SIG-M5 treated with dmso at 0.1 percent for 504 hours (cell line): Measurements from ENCODE around the gene MISP3.
A peak's percentile ranks its signal among the peaks of the same experiment; 100 is the strongest.

ENCODE experiments used
- DNase-seq: peaks from one replicate; lab custom pipeline; 2025; ENCODE audit not compliant: unreplicated experiment; lab: John Stamatoyannopoulos, UW

Gene MISP3

DNA sequence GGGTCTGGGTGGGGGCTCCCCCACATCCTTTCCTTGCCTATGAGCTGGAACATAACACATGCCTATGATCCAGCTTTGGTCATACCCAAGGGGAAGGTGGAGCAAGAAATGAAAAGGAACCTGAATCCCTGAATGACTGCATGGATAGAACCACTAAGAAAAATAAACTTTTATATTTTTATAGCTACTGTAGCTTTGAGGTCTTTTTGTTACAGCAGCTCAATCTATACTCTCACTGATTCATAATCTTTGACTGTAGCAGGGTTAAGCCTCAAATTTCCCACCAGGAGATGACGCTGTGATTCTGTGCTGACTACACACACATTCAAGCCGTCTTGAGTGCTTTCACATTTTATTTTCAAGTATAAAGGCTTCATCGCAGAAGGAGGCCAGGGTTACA is 19.6 kb upstream of the MISP3 start:
- no peak for DNase-seq

DNA sequence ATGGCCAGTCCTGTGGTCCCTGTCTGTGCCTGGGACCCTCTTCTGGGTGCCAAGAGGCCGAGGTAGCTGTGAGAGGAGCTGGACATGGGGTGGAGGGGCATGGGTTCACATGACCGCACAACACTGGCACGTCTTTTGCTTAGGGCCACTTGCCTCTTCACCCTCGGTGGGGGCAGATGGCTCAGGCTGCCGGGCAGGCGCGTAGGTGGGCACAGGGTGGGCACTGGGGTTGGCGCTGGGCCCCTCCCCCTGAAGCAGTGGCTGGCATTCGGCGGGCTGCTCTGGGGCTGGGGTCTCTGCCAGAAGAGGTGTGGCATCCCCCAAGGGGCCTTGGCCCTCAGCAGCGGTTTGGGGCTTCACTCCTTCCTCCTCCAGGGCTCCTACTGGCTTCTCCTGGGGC is 19.1 kb upstream of the MISP3 start:
- DNase-seq = no peak

DNA sequence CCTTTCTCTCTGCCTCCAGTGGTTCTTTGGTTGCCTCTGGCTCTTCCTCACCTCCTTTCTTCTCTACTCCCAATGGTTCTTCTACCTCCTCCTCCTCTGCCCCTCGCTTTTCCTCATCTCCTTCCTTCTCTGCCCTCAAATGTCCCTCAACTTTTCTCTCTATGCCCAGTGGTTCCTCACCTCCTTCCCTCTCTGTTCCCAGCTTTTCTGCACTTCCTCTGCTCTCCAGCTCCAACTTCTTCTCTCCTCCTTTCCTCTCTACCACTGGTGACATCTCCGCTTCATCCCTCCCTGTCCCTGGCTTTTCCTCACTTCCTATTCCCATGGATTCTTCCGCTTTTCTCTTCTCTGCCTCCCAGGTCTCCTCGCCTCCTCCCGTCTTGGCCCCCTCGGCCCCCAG is 18.5 kb upstream of the MISP3 start:
- no peak for DNase-seq

DNA sequence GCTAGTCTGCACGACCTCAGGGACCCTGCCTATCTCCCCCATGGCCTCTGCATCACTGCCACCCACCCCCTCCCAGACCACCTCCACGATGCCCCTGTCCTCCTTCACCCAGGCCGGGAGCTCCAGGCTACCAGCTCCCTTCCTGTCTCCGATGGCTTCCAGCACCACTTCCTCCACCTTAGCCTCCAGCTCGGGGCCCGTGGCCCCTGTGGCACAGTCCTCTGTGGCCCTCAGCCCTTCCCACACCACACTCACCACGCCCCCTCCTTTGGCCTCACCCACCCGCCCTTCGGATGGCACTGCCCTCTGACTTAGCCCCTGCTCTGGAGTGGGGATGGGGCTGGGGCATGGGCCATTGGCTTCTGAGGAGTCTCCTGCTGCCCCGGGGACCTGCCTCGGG is 17.9 kb upstream of the MISP3 start:
- DNase-seq = no peak

DNA sequence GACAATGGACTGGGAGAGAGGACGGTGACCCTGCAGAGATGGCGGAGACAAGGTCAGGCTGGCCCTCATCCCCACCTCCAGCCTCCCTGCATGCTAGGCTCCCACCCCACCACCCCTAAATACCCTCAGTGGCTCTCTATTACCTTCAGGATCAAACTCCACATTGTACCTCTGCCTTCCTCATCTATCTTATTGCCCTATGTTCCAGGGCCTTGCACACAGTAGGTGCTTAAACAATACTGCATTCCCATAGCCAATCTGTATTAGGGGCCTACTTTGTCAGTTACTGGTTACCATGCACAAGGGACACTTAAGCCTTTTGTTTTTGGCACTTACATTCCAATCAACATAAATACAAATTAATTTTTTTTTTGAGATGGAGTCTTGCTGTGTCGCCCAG is 17.2 kb upstream of the MISP3 start:
- no peak for DNase-seq

DNA sequence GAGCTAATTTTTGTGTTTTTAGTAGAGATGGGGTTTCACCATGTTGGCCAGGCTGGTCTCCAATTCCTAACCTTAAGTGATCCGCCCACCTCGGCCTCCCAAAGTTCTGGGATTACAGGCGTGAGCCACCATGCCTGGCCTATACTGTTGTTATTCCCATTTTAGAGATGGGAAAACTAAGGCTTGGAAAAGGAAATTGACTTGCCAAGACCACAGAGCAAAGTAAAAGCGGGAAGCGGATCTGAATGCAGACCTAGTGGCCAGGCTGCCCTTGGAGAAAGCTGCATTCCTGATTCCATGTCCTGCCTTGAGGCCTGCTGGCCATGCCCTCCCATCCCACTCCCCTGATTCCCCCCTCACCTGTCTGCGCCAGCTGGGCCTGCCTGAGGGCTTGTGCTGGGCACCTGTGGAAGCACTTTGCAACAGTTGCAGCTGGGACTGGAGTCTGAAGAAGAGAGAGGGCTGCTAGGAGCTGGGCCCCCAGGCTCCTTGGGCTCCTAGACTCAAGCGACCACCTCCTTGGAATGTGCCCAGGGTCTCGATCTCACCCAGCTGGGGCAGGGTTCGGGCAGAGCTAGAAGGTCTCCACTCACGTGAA is 16.4 kb upstream of the MISP3 start:
- DNase-seq = no peak

DNA sequence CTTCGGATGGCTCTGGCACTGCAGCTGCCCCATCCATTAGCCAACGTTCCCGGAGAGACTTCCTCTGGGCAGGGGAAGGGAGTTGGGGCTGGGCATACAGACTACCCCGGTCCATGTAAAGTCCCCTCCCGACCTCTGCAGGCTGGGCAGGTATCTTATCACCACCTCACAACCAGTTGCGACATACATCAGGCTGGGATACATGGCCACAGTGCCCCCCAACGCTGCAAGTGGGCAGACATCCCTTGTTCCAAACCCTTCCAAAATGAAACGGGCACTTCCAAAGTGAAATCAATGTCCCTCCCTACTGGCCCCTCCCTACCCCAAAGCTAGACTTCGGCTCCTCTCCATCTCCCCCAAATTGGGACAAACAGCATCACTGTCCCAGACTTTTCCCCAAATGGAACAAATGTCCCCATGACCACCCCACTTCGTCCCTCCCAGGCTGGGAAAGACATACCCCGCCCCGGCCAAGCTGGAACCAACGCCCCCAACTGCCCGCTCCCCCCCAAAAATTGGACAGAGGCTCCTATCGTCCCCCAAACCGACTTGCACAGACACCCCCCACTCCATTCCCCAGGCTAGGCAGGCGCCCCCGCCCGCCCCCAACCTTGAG is 15.7 kb upstream of the MISP3 start:
- no peak for DNase-seq

DNA sequence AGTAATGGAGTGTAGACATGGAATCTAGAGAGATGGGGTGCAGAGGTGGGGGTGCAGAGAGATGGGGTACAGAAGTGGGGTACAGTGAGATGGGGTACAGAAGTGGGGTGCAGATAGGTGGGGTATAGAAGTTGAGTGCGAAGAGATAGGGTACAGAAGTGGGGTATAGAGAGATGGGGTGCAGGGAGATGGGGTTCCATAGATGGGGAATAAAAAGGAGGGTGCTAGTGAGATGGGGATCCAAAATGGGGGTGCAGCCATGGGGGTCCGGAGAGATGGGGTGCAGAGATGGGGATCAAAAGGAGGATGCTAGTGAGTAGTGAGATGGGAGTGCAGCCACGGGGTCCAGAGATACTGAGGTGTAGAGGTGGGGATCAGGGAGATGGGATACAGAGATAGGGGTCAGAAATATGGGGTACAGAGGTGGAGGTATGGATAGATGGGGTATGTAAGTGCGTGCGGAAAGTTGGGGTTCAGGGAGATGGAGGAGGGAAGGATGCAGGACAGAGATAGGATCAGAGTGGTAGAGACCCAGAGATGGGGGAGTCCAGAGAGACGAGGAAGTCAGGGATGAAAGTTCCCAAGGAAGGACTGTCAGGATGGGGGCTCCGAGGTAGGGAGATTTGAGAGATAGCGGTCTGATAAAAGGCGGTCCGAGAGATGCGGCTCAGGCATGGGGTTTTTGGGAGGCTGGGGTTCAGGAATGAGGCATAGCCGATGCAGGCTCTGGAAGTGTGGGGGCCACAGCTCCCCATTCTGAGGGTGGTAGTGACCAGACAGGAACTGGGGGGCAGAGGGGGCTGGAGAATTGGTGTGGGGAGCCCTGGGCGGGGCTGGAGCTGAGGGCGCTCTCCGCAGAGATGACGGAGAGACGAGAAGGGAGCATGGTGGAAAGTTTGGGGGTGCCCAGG is 14.1 kb upstream of the MISP3 start:
- no peak for DNase-seq

DNA sequence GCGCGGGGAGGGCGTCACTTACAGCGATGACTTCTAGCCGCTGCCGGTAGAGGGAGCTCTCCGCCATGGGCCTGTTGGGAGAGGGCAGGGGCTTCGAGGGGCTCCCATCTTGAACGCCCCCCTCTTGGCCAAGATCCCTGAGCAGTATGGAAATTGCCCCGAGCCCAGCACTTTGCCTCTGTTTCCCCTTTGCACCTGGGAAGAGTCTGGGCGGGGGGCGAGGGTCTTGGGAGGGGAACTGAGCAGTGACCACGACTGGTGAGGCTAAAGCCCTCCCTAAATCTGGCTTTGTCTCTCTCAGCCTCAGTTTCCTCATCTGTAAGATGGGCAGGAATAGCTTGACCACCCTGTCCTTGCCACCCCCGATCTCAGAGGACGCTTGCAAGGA is 13.5 kb upstream of the MISP3 start:
- DNase-seq = no peak

DNA sequence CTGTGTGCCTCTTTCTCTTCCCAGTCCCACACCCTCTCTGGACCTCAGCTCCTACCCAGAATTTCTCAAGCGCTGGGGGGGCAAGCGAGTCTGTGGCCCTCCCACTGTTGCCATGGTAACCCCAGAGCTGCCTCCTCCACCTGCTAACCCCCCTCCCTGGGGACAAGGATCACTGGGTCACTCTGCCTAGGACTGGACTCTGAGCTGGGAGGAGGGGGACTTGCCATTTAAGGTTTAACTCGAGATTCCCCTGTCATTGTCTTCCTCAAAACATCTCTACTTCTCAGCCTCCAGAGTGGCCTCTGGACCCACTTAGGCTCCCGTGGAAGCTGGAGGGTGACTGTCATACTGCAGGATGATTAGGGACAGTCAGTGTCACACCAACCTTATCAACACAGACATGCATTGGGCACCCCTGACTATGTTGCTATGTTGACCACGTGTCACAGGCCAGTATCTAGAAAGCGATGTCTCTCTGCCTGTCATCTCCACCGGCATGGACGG is 12.9 kb upstream of the MISP3 start:
- DNase-seq = no peak

DNA sequence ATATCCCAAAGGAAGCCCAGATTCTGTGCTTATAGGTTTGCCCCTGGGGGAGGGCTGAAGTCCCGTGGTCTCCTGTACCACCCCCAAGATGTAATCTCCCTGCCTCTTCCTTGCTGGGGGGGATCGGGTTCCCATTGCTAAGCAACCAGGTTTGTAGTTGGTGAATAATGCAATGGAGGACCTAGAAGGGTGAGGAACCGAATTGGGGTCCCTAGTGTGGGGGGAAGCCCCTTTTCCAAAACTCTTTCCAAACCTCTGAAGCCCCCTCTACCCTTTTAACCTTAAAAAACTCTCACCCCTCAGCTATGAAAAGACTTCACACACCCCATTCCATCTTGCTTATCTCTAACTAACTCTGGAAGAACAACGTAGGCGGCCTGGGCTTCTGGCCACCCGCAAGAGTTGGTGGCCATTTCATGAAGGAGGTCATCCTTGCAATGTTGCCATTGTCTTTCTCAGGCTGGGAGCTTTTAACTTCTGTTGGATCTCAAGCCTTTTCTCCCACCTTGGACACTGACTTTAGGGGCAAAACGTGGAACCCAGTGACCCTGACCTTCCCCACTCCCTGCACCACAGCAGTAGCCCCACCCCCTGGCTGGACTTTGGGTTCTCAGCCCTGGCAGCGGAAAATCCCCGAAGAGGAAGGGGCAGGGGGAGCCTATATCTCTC is 11.4 kb upstream of the MISP3 start:
- DNase-seq = no peak

DNA sequence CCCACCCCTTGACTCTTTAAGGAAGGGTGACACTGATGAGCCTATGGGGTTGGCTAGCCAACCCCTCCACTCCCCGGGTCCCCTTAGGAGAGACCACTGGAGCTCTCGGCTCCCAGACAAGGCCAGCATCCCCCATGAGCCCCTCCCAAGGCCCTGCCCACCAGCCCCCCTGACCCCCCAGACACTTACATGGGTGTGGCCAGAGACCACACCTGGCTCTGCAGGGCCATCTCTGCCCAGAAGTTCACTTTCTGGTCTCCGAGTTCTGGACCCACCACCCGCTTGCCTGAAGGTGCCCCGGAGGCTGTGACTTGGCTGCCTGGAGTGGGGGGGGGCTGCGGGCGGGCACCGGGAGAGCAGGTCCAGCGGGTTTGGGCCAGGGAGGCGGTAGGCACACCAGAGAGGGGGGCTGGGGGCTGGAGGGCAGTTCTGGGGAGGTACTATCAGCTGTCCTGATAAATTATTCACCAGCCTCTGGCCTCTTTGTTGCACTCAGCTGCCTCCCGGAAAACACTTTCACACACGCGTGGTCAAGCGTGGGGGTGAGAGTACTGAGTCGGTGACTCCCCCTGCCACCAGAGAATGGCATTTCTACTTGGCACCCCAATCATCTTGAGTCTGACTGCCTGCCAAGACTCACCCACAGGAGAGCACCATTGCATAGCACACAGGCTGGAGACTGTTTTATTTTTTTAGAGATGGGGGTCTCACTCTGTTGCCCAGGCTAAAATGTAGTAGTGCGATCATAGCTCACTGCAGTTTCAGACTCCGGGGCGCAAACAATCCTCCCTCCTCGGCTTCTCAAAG is 10.6 kb upstream of the MISP3 start, which contains the start of gene PALM3:
Gene PALM3, minus strand, starts transcription at position 326 of the 807 bp plus-strand sequence. Its CDS starts 96 bp downstream, at position 230.
- DNase-seq = no peak

DNA sequence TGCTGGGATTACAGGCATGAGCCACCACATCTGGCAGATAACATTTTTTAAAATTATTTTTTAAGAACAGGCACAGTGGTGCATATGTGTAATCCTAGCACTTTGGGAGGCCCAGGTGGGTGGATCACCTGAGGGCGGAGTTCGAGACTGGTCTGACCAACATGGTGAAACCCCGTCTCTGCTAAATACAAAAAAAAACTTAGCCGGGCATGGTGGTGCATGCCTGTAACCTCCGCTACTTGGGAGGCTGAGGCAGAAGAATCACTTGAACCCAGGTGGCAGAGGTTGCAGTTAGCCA is 10.1 kb upstream of the MISP3 start:
- DNase-seq = no peak

DNA sequence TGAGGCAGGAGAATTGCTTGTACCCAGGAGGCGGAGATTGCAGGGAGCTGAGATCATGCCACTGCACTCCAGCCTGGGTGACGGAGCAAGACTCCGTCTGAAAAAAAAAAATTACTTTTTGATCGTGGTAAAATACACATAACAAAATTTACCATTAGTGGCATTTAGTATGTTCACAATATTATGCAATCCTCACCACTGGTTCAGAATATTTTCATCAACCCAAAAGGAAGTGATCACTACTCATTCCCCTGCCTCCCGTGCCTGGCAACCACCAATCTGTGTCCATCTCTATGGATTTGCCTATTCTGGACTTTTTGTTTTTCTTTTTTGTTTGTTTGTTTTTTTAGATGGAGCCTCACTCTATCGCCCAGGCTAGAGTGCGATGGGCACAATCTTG is 9.5 kb upstream of the MISP3 start:
- no peak for DNase-seq

DNA sequence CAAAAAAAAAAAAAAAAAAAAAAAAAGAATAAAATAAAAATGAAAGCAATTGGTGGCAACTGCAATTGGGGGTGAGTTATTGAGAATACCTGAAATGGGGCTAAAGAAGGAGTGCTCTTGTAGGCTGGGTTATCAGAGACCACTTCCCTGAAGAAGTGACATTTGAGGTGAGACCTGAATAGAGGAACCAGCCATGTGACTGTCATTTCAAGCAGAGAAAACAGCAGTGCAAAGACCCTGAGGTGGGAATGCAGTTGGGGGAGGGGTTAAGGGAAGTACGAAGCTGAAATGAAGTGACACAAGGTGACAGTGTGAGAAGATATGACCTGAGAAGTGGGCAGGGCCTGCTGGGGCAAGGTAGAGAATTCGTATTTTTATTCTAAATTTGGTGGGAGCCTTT is 6.5 kb upstream of the MISP3 start:
- no peak for DNase-seq

DNA sequence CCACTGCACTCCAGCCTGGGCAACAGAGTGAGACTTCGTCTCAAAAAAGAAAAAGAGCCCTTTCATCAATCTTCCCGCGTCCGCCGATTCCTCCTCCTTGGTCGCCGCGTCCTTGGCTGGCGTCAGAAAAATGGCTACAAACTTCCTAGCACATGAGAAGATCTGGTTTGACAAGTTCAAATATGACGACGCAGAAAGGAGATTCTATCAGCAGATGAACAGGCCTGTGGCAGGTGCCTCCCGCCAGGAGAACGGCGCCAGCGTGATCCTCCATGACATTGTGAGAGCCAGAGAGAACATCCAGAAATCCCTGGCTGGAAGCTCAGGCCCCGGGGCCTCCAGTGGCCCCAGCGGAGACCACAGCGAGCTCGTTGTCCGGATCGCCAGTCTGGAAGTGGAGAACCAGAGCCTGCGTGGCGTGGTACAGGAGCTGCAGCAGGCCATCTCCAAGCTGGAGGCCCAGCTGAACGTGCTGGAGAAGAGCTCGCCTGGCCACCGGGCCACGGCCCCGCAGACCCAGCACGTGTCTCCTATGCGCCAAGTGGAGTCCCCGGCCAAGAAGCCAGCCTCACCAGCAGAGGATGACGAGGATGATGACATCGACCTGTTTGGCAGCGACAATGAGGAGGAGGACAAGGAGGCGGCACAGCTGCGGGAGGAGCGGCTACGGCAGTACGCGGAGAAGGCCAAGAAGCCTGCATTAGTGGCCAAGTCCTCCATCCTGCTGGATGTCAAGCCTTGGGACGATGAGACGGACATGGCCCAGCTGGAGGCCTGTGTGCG is 2.1 kb upstream of the MISP3 start:
- DNase-seq = no peak

DNA sequence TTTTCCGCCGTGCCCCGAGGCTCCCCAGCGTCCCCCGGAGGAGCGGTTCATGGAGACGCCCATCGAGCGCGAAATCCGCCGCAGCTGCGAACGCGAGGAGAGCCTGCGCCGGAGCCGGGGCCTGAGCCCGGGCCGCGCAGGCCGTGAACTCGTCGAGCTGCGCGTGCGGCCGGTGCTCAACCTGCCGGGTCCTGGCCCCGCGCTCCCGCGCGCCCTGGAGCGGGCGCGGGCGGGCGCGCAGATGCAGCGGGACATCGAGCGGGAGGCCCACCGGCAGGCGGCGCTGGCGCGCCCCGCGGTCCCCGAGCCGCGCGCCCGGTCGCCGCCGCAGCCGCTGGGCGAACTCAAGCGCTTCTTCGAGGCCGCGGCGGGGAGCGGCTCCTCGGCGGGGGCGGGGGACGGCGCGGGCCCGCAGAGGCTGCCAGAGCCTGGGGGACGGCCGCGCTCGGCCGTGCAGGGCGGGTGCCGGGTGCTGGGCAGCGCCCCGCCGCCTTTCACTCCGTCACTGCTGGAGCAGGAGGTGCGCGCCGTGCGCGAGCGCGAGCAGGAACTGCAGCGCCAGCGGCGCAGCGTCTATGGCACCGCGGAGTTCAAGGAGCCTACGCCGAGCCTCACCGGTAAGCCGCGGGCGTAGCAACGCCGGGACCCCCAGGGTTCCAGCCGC is 807 bp downstream of the MISP3 start:
- peak; percentile 66 for DNase-seq

DNA sequence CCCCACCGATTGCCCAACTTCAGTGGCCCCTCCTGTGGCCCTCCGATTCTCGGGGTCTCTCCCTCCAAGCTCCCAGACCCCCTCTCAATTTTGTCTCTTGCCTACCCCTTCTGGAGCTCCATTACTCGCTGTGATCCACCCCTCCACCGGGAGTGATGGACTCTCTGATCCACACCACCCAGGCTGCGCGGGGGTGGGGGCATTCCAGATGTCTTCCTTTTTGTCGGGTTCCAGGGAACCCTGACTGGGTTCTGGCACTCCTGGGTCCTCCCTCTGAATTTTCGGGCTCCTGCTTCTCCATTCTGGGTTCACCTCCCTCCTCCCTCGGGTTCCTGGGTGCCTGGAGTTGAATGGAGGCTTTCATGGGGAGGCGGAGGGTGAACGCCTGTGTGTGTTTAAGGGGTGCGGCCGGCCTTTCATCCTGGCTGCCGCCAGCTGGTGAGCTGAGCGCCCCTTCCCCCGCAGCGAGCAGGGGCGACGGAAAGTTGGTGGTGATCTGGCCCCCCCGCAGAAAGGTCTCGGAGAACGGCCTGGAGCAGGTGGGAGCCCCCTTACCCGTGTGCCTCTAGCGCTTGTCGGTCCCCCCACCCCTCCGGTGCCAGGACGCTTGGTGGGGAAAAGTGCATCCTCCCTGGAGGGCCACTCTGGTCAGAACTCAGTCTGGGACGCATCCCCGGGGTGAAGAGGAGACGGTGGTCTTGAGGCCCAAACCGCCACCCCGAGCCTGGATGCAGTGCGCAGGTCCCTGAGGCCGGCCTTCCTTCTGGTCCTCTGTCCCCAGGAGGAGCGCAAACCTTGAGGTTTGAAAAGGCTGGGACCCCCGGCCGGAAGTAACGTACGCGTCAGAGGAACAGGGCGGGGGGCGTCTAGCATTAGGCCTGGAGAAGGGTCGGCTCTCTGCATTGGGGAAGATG is 1.6 kb downstream of the MISP3 start:
- DNase-seq = no peak
